G401 (cell line): ENCODE data around the gene PAPPA. TPM values are rescaled to one million over a fixed set of nuclear protein-coding genes. Genes with fewer than 3 reads are reported as not detected.

Experiments used
- DNase-seq: peaks from one replicate; pipeline ENCODE4 v3.0.0-alpha.2; 2015; ENCODE audit warnings: low spot score
- in situ Hi-C: cut with HindIII; loops from 2 replicates; pipeline ENCODE4 v1.10.0; 2016; ENCODE audit warnings: low sequenced_read_pairs, mixed read lengths
- total RNA-seq: library from RNA; depleted of rRNA; stranded (reverse); fragments of >200 nt; shearing (Covaris generic); gene quantifications from 2 replicates; pipeline ENCODE4 v1.2.3, GENCODE V29; 2014

Gene PAPPA
- total RNA-seq, 1 experiment from 2014 or later, result 0.44 TPM

- DNase-seq, result no peak
- in situ Hi-C loops, result no loop called here
Observed at GRCh38 chr9:116151966-116152381, 1.6 kb upstream of the PAPPA start.

DNA sequence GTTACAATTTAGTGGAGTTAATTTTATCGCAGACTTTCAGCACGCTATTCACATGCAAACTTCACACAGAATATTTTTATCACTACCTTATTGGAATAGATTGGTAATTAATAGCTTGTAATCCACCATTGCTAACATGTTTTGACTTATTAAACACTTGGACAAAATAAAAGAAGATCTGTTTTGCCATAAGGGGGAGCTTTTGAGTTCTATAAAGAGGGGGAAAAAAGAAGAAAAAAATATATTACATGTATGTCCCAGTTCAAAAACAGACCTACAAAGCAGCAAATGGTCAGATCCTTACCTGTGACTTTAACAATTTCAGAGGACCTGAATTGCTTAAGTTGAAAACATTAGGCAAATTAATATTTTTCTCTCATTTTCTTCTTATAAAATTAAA lies 1.2 kb upstream of the PAPPA start:
- in situ Hi-C loops, result no loop called here
- DNase-seq, result peak; percentile 48

GRCh38 chr9:116152941-116153764 lies 438 bp upstream of the PAPPA start:
- in situ Hi-C loops, result no loop called here
- no peak for DNase-seq

DNA sequence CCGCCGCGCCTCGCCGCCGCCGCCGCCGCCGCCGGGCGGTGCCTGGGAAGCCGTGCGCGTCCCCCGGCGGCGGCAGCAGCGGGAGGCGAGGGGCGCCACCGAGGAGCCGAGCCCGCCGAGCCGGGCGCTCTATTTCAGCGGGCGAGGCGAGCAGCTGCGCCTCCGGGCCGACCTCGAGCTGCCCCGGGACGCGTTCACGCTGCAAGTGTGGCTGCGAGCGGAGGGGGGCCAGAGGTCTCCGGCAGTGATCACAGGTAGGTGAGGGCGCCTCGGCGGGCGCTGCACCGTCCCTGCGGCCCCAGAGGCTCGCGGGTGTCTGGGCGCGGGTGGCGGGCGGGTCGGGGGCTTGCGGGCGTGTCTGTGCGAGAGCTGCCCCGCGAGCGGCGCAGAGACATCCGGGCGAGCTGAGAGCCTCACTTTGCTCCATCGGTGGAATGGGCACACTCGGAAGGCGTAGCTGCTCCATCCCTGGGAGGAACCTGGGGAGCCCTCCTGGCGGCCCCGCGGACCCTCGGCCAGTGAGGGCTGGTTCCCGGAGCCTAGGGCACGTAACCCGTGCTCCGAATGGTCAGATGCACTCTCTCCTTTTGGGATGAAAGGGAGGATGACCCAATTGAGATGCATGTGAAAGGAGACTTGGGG lies 864 bp downstream of the PAPPA start:
- DNase-seq, result no peak
- in situ Hi-C loops, result no loop called here

DNA sequence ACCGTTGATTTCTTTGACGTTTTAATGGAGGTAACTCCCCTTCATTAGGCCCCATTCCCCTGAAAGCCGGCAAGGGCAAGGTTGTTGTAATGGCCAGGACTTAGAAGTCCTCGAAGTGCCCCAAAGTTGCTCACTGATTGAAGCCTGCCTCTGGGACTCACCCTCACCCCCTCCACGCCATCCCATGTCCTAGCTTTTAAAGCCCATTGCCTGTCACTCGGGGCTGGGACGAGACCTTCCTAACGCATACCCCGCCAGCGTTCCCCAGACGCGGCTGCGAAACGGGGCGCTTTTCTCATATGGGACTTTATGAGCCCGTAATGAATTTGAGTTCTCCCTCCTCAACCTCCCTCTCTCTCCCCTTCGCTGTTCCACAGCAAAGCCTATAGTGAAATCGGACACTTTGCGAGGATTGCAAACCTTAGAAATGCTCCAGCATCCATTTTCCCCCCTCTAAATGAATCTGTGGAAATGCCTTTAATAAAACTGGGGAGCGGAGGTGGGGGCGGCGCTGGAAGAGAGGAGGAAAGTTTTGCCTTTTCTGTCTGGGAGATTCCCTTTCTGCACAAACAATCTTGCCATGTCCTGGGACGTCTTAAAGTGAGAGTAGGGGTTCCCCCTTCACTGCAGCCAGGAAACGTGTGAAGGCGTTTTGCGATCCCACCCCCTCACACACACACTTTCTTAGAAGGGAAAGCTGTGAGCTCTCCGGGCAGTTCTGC lies 1.5 kb downstream of the PAPPA start:
- DNase-seq, result peak; percentile 8
- in situ Hi-C loops, result no loop called here

- in situ Hi-C loops, result no loop called here
- DNase-seq, result peak; percentile 18
Observed at GRCh38 chr9:116155698-116156039, 2.1 kb downstream of the PAPPA start.

DNA sequence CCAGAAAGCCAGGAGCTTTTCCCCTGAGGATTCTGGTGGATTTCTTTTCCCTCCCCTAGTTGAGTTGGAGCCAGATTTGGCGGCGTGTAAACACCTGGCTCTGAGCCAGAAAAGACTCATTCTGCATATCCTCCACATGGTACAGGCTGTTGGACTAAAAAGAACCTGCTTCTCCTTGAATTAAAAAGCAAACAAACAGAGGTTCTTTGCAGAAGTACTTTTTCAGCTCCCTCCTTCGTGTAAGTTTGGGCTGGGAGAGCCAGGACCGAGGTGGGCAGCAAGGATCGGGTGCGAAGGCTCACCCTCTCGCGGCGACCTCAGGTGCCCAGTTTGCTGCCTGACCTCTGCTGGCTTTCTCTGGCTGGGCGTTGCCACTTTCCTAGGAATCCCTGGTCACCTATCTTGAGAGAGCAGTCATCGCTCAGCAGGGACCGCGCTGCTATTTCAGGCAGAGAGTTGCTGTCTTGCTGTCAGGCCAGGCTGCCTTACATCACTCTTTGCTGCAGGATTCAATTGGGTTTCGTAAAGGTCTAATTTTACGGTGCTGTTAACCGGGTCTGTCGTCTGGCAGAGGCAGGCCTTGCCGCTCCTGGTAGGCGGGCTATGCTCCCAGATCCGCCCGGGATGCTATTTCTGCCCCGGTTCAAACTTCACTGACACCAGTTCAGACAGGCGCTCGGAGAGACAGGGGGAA lies 3.2 kb downstream of the PAPPA start:
- in situ Hi-C loops, result no loop called here
- DNase-seq, result peak; percentile 85

- no peak for DNase-seq
Observed at GRCh38 chr9:116157436-116158138, 4.0 kb downstream of the PAPPA start.

GRCh38 chr9:116160676-116161571 lies 7.3 kb downstream of the PAPPA start:
- DNase-seq, result no peak
- in situ Hi-C loops, result no loop called here

More at GRCh38 chr9:116157436-116158138, 4.0 kb downstream of the PAPPA start:
- in situ Hi-C loops, result no loop called here

DNA sequence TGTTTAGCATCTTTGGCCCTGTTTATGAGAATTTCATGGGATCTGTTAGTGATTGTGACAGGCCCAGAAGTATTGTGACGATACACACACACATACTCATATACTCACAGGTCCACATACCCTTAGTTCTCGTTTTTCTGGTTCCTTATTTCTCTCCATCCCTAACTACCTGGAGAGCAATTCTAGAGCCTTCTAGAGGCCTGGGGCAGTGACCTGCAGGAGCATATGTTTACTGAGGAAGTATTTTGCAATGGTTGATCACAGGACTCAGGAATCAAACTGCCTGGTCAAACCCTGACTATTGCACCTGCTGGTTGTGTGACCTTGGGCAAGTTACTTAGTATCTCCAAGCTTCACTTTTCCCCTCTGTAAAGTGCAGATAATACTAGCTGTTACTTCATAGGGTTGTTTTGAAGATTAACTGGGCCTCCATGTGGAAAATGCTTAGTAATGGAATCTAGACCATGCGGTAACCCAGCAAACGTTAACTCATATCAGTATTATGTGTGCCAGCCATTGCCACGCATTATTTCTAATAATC lies 8.7 kb downstream of the PAPPA start:
- DNase-seq, result no peak
- in situ Hi-C loops, result no loop called here

DNA sequence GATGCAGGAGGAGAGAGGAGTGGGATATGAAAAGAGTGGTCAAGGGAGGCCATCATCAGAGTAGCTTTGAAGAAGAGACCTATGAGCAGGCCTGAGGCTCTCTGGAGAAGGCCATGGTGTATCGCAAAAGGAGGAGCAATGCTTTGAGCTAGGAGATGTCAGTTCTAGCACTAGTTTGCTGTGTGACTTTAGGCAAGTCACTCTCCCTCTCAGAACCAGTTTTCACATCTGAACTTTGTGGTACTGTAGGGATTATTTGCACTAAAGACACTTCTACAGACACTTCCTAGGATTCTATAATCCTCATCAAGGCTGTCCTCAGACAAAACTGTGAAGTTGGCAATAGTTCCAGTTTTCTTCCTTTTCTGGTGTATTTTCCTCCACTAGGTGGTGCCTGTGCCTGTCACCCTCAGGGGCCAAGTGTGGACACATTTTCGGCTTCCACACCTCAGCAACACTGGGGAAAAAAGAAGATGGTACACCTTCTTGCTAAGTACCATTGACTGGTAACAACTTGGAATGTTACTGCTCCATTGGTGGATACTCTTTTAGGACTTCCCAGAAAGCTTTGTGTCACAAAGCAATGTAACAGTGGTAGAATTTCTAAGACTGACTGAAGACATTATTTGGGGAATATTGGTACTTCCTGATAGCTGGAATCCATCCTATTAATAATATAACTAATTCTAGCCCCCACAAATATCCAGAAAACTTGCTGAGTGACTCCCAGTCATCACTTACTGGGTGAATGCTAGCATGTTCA lies 9.9 kb downstream of the PAPPA start:
- peak; percentile 12 for DNase-seq
- in situ Hi-C loops, result no loop called here

- no peak for DNase-seq
- in situ Hi-C loops, result no loop called here
Observed at GRCh38 chr9:116165912-116166311, 12.3 kb downstream of the PAPPA start.

DNA sequence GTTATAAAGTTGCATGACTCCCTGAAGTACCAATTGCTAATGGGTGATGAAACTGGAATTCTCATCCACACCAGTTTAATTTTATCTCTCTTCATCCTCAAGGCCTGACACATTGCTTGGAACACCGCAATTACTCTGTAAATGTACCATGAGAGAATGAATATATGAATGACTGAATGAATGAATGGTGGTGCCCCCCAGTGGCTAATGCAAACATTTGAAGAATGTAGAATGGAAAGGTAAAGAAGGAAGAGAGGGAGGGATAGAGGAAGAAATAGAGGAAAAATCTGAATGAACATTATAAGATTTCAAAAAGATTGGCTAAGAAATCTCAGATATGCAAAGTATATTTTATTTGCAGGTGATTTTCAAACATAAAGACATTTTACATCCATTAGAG lies 13.1 kb downstream of the PAPPA start:
- in situ Hi-C loops, result no loop called here
- DNase-seq, result no peak

- no peak for DNase-seq
- in situ Hi-C loops, result no loop called here
Observed at GRCh38 chr9:116168231-116168630, 14.6 kb downstream of the PAPPA start.

DNA sequence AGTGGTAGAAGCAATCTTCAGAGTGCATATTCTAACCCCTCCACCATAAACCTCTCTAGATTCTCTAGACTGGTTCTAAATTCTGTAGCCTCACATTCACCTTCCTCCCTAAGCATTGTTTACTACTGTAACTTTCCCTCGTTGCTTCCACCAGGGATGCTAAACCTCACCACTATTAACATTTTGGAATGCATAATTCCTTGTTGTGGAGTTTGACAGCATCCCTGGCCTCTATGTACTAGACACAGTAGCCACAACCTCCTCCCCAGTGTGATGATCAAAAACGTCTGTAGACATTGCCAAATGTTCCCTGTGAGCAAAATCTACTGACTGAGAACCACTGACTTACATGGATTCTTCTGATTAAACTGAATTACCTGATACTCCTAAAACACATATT lies 18.6 kb downstream of the PAPPA start:
- in situ Hi-C loops, result no loop called here
- DNase-seq, result no peak

- in situ Hi-C loops, result no loop called here
- no peak for DNase-seq
Observed at GRCh38 chr9:116174347-116174746, 20.8 kb downstream of the PAPPA start.

GRCh38 chr9:116175614-116176013 lies 22.0 kb downstream of the PAPPA start:
- in situ Hi-C loops, result no loop called here
- DNase-seq, result no peak
